HG03064 (cell line): ENCODE data around the gene GMDS.

ENCODE experiments used
- ATAC-seq: cut with Tn5 transposase; IDR thresholded peaks from one replicate; pipeline ENCODE4 v1.9.1; 2021; ENCODE audit warnings: low read depth; ENCODE audit not compliant: unreplicated experiment

The GMDS gene

DNA sequence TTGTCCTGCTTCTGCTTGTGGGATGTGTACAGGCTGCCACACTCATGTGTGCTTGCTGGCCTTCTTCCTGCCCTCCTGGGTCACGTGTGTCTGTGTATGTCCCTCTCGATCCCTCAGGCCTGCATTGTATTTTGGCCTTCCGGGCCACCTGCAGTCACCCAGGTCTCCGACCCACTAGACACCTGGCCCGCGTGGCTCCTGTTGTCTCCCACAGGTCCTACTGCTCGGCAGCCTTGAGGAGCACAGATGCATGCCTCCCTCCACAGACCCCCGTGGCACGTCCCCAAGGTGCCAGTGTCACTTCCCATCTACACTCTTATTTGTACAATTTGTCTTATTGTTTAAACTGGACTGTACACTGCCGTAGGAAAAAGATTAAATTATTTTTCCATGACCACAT is 592.6 kb downstream of the GMDS start:
- ATAC-seq, result no peak

DNA sequence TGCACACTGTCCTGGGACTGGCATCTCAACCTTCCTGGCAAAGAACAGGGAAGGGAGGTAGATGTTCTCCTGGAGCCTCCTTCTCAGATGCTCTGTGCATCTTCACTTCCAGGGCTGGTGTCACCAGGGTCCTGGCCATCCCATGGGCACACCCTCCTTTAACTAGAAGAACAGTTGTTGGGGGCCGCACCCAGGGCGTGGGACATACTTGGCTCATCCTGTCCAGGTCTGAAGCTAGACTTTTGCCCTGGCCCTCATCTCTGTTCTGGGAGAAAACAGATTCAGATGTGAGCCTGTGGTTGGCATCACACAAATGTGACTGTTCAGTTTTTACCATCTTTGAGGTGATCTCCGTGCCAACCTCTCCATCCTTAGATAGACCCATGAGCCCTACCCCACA is 594.0 kb downstream of the GMDS start:
- no peak for ATAC-seq

DNA sequence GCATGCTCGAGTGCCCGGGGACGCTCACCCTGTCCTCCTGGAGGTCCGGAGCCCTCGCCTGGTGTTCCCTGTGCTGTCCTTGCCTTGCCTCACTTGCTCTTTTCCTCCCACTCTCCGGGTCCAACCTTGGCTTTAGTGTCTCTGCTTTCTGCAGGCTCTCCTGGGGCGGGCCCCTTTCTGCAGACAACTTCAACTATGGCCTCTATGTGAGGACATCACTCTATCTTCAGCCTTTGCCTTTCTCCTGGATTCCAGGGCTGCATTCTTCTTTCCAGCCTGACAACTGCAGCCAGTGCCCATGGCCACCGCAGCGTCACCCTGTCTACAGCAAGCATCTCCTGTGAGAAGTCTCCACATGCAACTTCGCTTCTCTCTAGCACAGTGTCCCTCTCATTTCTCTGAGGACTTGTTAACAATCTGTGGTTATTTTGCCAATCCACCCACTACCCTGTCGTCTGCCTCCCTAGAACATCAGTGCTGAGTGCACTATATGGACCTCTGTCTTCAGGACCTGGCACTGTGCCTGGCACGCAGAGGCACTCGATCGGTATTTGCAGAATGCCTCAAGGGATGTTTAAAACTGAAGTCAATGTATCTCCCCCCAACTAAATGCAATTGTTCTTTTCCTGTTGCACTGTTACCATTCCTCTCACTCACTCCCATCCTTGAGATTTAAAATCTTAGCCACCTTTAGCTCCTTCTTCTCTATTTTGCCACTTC is 599.8 kb downstream of the GMDS start:
- no peak for ATAC-seq

DNA sequence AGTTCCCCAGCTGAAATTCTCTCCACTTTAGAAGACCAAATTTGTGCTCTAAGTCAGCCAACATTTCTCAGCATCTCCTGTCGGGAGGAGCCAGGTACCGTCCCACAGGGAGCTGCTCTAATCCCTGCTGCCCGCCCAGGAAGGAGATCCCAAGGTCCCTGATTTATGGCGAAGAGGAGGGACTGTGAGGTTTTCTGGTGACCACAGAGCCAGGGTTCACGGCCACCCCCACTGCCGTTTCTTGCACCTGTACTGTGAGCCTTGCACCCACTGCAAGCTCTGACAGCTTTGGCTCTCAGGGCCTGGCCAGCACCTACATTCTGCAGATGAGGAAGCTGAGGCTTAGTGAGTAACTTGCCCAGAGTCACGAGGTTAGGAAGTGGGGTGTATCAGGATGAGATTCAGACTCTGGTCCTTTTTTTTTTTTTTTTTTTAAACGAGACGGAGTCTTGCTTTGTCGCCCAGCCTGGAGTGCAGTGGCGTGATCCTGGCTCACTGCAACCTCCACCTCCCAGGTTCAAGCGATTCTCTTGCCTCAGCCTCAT is 600.8 kb downstream of the GMDS start:
- no peak for ATAC-seq

DNA sequence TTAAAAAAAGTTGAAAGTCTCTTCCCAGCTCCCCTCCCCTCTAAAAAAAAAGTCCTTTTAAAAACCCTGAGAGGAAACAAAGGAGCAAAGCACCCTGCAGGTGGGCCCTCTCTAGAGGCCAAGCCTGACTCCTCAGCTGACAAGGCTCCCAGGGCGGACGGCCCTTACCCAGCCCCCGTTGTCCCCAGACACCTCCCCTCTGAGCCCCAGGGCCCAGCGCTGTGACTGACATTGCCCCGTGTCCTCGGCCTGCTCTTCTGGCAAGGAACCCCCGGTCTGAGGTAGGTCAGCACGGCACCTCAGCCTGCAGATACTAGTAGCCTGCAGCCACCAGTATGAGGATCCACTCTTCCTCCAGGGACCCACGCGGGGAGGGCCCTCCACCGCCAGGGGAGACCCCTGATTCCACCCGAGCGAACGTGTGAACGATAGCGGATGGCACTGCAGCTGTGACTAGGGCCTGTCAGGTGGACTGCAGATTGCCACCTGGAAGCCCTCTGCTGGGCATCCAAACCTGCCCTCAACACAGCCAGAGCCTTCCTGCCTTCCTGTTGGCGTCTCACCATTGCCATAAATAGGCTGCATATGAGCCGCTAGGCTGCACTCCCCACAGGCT is 601.5 kb downstream of the GMDS start:
- ATAC-seq, result no peak

DNA sequence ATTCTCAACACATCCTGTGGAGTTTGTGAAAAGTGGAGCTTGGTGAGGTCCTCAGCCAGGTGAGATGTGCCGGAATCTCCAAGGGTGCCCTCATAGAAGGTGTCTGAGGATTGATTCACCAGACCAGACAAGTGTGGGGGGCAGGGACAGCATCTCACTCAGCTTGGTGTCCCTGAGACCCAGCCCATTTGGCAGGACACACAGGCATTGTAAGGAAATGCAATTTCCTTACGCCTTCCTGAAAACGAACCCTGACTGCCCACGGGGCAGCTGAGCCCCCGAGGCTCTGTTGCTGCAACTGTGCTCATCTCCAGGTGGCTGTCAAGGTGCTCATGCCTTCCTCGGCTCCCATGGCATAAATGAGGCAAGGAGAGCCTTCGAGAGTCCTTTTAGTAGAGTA is 602.3 kb downstream of the GMDS start:
- ATAC-seq, result no peak

DNA sequence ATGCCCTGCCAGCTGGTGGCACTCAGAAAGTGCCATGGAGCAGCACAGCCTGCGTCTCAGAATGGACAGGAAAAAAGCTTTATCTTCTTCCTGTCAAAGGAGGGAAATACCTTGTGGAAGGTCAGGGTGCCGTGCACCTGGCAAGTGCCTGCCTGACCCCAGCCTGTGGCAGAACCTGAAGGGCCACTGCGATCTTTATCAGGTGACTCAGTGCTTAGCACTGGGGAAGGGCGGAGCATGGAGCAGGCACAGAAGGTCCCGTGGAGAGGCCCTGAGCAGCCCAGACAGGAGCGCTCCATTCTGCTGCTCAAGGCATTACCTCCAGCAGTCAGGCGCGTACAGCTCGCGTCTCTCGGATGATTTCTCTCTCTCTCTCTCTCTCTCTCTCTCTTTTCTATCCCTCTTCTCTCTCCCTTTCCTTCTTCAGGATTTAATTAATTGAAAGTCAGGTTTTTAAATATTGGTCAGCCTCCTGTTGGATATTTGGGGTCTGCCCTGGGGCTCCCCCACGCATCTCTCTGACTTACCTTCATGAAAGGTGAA is 604.0 kb downstream of the GMDS start:
- no peak for ATAC-seq

DNA sequence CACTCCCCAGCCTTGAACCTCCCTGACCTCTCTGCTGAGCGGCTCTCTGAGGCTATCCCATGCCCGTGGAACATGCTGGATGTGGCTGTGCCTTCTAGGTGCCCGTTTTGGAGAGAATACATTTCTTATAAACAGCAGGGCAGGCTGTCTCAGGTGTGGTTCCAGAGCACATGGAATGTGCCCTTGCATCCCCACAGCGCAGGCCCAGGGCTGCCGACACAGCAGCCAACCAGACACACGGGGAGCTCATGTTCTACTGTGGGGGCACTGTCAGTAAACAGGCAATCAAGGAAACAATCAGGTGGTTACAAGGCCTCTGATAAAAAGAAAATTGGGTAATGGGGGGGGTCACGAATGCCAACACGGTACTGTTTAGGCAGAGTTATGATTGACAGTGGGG is 604.9 kb downstream of the GMDS start:
- ATAC-seq, result no peak

DNA sequence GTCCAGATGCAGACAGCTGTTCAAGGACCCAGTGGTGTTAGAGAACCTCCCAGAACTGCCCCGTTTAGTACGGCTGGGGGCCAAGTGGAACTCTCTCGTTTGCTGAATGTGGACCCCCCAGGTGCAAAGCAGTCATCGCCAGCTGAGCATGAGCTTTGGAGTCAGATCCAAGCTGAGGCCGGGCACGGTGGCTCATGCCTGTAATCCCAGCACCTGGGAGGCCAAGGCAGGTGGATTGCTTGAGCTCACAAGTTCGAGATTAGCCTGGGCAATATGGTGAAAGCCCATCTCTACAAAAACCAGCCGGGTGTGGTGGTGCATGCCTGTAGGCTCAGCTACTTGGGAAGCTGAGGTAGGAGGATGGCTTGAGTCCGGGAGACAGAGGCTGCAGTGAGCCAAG is 606.0 kb downstream of the GMDS start:
- ATAC-seq, result no peak

DNA sequence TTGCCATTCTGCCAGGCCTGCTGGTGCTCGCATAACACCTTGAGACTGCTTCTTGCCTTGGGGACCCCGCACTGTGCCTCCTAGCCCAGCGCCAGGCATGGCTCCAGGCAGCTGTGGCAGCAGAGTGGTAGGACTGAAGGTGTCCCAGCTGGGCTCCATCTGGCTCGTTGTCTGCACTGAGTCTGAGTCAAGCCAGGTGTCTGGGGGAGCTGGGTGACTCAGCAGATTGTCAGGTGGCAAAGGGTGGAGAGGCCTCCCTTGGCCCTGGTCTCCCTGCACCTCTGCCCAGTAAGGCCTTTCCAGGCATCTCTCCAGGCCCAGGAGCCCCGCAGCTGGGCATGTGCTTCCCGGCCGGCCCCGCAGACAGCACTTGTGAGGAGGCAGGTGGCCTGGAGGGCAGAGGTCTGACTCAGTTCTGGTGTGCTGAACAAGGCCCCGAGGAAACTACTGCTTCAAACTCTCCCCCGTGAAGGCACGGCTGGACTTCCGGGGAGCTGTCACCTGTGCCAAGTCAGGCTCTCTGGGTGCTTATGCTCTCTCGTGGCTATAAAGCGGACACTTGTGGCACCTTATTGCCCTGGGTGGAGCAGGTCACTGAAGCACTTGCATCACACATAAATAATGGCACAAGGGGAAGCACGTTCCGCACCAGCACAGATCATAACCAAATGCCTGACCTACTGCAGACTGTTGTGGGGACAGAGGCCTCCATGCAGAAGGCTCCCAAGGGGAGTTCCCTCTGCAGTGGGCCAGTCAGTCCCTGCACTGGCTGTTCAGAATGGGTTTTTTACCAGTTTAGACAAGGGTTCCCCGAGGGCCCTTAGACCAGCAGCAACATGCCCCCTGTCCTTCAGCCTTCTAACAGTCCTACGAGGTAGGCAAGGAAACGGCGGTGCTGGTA is 608.2 kb downstream of the GMDS start:
- ATAC-seq, result no peak

DNA sequence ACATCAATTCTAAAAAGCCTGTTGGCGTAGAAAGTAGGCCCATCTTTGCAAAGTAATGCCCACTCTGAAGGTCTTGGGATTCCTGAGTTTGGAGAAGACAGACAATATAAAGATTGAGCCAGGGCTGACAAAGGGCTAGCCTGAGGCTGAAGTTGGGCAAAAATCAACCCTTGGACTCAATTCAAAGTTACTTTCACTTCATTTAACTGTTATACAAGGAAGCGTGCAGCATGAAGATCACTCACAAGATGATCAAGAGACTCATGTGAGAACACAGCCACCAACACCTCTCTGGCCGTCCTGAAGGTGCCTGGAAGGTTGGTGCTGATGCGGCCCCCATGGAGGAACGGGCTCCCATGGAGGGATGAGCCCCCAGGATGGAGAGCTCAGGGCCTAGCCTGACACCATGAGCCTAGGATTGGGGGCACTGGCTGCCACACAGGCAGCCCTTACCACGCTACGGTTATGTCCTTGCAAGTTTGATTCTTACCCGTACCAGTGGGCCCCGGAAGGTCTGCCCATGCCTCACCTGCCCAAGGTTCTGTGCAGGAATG is 609.1 kb downstream of the GMDS start:
- no peak for ATAC-seq

DNA sequence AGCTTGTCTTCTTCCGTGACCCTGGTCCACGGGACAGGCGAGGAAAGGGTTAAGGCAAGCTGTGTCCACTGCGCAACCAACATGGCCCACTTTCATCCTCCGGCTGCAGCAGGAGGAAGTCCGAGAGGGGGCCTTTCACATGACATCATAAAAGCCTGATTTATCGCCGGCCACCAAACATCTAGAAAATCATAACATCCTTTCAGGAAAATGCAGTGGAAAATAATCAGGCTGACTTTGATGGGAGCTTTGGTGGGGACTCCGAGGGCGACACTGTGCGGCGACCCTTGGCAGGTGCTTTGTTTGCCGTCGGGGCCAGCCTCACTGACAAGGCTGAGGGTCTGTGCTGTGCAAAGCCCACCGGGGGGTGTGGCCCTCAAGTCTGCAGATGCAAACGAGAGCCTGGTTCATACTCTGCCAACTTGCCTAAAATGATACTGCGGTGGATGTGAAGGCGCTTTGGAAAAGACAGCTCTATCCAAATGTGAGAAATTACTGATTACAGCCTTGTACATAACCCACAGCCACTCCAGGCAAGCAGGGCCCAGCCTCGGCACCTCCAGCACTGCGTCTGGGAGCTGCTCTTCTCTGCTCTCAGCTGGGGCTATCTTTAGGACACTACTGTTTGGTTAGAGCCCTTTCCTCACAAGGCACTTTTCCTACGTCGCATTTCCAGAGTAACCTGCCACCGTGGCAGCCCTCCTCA is 609.9 kb downstream of the GMDS start:
- no peak for ATAC-seq

DNA sequence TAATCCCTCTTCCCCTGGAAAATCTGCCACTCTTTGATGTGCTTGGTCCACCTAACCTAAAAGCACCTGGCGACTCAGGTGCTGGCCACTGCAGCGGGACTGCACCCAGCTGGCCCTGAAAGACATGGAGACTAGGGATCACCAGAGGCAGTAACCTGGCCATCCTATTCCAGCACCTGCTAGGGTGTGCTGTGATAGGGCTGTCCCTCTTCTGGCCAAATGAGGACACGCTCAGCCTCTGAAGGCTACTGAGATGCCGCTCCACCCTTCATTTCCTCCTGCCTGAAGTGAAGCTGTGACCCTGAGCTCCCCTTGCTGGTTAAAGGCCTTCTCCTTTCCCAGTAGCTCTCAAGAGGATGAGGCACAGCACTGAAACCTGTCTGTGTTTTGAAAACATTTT is 611.3 kb downstream of the GMDS start:
- no peak for ATAC-seq

DNA sequence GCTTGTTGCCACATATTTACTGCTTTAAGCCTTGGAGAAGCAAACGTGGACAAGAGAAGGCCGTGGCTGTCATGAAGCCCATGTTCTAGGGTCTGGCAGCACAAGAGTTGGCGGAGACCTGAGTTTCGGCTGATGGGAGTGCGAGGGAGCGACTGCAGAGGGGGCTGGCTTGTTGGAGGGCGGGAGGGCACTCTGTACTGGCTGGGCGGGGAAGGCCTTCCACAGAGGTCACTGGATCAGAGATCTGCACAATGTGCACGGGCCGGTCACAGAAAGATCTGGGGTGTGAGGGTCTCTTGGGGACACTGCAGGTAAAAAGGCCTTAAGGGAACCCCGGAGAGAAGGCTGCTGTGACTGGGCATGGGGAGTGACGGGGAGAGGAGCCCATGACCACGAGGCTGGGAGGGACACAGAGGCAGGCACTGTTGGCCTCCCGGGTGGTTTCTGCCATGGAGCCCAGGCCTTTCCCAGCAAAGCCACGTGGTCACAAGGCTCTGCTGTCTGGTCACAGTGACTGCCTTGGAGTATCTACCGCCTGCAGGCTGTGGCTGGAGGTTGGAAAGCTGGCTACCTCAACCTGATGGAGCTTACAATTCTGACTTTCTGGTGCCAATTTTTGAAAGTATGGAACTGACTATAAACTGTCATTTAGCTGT is 611.9 kb downstream of the GMDS start:
- ATAC-seq, result no peak

DNA sequence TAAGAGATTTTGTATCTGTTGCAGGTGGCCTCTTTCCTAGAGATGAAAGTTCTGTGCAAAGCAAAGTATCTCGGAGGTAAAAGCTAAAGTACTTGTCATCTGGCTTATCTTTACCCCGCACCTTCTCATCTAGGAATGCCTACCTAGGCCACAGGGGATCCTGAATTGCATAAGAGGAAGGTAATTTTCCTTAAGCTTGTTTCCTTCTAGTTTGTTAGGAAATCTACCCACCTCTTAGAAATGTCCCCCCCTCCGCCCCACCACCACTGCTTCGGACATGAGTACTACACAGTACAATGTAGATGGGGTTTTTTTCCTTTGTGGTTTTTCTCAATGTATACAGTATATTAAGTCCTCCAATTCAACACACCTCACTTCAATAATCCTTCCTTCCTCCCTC is 614.2 kb downstream of the GMDS start:
- no peak for ATAC-seq

DNA sequence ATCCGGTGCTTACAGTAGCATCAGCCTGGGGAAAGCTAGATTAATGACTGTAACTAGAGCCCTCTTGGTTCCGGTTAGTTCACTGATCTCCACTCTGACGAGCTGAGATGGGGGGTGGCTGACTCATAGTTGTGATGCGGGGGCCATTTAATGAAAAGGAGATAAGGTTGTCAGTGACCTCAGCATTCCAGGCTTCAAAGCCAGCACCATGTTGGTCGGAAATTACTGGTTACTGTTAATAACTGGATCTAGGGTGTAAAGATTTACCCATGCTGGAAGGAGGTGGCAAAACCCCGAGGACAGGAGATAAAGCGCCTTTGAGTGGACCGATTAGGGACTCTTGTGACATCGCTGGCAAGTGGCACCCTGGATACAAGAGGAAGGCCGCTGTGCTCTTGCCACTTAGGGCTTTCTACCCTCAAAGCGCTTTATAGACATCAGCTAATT is 614.6 kb downstream of the GMDS start:
- no peak for ATAC-seq

DNA sequence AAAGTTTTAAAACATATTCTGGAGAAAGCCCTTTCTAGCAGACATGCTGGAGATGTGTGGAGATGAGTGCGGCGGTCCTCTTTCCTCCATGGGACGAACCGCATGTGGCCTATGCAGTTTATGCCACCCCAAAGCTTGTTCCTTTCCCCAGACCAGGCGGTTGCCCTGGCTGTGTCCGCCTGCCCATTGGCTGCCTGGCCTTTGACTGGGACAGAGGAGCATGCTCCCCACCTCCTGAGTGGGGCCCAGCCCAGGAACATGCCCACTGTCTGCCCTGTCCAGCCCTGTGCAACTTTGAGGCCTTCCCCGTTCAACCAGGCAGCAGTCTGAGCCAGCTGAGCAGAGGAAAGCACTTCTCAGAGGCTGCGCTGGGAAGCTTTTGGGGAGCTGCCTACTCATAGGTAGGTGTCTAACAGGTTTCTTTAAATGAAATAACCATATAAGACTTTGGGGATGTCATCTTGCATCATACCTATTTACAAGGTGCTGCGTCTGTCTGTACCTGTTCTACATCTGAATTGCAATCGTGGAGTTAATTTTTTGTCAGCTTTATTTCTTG is 615.1 kb downstream of the GMDS start:
- no peak for ATAC-seq

DNA sequence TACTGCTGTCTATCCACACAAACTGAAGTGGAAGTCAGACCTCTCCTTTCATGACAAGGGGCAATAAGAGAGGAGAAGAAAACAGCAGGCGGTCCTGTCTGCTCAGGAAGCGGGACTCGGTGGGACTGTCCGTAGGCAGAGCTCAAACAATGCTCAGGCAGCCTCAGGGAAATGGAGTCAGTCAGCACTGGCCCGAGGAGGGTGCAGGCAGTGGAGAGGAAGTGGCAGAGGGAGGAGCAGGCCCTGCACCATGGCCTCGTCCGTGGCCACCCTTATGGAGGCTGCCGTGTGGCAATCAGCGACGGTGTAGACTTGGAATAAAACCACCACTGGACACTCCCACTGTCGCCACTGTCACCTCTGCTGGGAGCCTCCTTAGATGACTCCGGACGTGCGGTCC is 616.1 kb downstream of the GMDS start:
- no peak for ATAC-seq

DNA sequence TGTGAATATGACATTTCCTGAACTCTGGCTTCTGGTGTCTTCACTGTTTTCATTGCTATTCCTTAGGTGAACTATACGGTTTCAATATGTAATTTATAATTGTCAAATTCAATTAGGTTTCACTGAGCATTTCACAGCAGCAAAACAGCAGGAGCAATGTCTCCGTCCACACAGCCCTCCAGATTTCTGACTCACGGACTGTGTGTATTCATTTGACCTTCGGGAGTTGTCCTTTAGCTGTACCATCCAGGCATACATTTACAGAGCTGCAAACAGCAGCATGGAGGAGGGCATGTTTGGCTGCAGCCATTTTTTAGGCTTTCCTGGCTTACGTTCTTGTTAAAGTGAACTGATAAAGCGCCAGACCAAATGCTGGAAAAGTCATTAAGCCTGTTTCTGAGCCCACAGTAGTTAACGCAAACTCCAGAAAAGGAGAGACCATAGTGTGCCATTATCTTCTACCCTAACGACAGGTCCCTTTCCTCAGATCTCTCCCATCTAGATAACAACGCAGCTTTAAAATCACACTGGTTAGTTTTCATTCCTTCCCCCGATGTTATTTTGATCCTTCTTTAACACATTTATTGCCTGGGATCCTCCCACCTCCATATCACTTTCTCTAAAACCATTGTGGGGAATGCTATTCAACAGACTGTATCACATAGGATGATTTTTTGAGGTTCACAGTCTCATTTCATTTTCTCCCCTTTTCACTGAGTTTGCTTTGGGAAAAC is 617.4 kb downstream of the GMDS start:
- no peak for ATAC-seq
